ENCODE measurements around the gene LINGO4.

DNA sequence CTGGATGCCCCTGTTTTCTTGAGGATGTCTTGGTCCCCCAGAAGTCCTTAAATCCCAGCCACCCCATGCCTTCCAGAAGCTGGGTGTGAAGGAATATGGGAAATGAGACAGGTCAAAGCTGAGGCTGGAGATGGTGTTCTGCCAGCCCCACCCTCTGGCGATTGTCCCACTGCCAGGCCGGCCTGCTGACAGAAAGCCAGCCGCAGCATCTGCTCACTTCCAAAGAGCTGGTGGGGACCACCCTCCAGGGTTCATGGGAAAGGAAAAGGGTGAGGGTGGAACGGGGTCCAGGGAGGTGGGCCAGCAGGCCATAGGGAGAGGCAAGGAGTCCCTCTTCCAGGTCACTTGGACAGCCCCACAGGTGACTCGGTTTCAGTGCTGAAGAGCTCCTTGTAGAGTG, 1.9 kb upstream of the LINGO4 start:
- TF ChIP-seq, protein P1, sequence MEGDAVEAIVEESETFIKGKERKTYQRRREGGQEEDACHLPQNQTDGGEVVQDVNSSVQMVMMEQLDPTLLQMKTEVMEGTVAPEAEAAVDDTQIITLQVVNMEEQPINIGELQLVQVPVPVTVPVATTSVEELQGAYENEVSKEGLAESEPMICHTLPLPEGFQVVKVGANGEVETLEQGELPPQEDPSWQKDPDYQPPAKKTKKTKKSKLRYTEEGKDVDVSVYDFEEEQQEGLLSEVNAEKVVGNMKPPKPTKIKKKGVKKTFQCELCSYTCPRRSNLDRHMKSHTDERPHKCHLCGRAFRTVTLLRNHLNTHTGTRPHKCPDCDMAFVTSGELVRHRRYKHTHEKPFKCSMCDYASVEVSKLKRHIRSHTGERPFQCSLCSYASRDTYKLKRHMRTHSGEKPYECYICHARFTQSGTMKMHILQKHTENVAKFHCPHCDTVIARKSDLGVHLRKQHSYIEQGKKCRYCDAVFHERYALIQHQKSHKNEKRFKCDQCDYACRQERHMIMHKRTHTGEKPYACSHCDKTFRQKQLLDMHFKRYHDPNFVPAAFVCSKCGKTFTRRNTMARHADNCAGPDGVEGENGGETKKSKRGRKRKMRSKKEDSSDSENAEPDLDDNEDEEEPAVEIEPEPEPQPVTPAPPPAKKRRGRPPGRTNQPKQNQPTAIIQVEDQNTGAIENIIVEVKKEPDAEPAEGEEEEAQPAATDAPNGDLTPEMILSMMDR (conservative IDR thresholded peaks at IDR 0.05 in 1 of 2, IDR thresholded peaks at IDR 0.05 in 1 of 2; ENCODE audit: low read depth in 1 of 2, low read length in 2 of 2) = no peak
- TF ChIP-seq EZH2 (IDR thresholded peaks at IDR 0.05; ENCODE audit: low read length, missing control alignments) = no peak
